Measurements from ENCODE around the gene BRIX1.

DNA sequence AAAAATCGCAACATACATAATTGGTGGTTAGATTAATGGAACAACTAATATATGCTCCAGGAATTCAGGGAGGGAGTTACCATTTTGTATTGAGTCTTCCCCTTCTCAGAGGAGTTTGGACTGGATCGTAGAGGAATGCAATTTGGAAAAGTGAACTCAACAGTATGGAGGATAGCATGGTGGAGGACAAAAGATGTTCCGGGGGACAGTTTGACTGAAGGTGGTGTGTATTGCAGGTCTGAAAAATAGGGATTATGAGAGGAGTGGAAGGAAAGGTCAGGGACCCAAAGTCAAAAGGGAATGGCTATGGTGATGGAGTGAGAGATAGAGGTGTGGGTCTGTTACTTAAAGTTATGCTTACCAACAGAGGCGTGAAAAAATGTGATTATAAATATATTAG lies 15.4 kb downstream of the BRIX1 start:
- TF ChIP-seq POLR2A (IDR thresholded peaks at IDR 0.05) (no peak), POLR2AphosphoS5 (IDR thresholded peaks at IDR 0.05) (no peak)
- TF ChIP-seq, protein P1, sequence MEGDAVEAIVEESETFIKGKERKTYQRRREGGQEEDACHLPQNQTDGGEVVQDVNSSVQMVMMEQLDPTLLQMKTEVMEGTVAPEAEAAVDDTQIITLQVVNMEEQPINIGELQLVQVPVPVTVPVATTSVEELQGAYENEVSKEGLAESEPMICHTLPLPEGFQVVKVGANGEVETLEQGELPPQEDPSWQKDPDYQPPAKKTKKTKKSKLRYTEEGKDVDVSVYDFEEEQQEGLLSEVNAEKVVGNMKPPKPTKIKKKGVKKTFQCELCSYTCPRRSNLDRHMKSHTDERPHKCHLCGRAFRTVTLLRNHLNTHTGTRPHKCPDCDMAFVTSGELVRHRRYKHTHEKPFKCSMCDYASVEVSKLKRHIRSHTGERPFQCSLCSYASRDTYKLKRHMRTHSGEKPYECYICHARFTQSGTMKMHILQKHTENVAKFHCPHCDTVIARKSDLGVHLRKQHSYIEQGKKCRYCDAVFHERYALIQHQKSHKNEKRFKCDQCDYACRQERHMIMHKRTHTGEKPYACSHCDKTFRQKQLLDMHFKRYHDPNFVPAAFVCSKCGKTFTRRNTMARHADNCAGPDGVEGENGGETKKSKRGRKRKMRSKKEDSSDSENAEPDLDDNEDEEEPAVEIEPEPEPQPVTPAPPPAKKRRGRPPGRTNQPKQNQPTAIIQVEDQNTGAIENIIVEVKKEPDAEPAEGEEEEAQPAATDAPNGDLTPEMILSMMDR (IDR thresholded peaks at IDR 0.05 in 8 of 11, conservative IDR thresholded peaks at IDR 0.05 in 3 of 11), result no peak
